ENCODE results near the gene ELMOD1.

DNA sequence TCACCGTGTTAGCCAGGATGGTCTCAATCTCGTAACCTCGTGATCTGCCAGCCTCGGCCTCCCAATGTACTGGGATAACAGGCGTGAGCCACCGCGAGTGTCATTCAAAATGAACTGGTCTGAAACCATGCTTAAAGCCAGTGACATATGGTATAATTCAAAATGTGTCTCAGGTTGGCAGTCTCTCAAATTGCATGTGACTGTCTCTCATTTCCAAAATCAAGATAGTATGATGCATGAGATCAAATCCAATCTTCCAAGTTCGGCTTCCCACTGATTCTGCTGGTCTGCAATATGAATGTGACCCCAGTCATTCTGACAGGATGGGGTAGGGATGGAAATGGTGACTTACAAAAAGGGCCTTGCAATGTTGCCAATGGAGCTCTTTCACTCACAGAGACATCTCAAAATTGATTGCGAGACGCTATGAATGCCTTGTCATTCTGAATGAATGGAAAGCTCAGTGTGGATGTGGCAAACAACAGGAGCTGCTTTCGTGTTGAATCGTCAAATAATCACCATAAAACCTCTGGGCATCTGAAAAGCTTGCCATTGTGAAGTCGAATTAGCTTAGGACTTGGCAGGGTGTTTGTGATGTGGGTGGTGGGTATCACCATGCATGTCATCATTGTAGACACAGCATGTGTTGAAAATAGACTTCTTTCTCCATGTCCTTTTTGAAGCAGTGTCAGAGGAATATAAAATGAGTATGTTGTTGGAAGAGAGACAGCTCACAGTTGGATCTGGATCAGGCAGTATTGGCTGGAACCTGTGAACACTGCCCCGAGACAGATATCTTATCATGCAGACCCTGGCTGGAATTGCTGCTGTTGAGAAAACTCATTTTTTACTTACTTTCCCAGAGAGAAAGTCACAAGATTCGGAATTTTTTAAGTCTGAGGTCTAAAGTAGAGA is 108.7 kb downstream of the ELMOD1 start:
- TF ChIP-seq POLR2A (IDR thresholded peaks at IDR 0.05; ENCODE audit: low read depth, low read length): no peak
- TF ChIP-seq TAF1 (IDR thresholded peaks at IDR 0.05; ENCODE audit: low read depth, low read length): no peak
- TF ChIP-seq POLR2AphosphoS5 (IDR thresholded peaks at IDR 0.05; ENCODE audit: low read depth, low read length): no peak
- TF ChIP-seq PAX5 (IDR thresholded peaks at IDR 0.05; ENCODE audit: insufficient read depth, low read length, severe bottlenecking): no peak
- no peak for TF ChIP-seq SPI1 (IDR thresholded peaks at IDR 0.05; ENCODE audit: low read depth, low read length)
- no peak for TF ChIP-seq POU2F2 (IDR thresholded peaks at IDR 0.05; ENCODE audit: low read depth, low read length)
